ENCODE data around the gene RPTOR. TPM values are rescaled to one million over a fixed set of nuclear protein-coding genes. Genes with fewer than 3 reads are reported as not detected.

The RPTOR gene
- total and polyA plus RNA-seq, 10 of the 15 experiments (the other 5 are each of a cell fraction or from before 2014, with no cell fraction given) = 0.18 to 32.1 (median 7.8) TPM

- TF ChIP-seq IRF4 (IDR thresholded peaks at IDR 0.05; ENCODE audit: low read depth, low read length) (no peak), TCF3 (IDR thresholded peaks at IDR 0.05; ENCODE audit: borderline replicate concordance, insufficient read depth, low read depth, low read length) (no peak), SIX5 (IDR thresholded peaks at IDR 0.05; ENCODE audit: low read depth, low read length, severe bottlenecking) (no peak)
Observed at GRCh38 chr17:80898716-80899115, 354.1 kb downstream of the RPTOR start (continued).

- no peak overlapping the region for H3K4me3 ChIP-seq
- BruUV-seq (replicated peaks) = no TSS peak
- DNase-seq (ENCODE audit: low read depth, low spot score) = no peak
- CTCF ChIA-PET = interaction anchor here (0.8 to 4.3 kb wide), 14 partner anchors 10 to 473 kb away, joined by 3 to 30 read pairs (median 4); no protein-coding TSS in a partner anchor
- in situ Hi-C loops (cut with MboI) = no loop called here
- TF ChIP-seq, protein P1, sequence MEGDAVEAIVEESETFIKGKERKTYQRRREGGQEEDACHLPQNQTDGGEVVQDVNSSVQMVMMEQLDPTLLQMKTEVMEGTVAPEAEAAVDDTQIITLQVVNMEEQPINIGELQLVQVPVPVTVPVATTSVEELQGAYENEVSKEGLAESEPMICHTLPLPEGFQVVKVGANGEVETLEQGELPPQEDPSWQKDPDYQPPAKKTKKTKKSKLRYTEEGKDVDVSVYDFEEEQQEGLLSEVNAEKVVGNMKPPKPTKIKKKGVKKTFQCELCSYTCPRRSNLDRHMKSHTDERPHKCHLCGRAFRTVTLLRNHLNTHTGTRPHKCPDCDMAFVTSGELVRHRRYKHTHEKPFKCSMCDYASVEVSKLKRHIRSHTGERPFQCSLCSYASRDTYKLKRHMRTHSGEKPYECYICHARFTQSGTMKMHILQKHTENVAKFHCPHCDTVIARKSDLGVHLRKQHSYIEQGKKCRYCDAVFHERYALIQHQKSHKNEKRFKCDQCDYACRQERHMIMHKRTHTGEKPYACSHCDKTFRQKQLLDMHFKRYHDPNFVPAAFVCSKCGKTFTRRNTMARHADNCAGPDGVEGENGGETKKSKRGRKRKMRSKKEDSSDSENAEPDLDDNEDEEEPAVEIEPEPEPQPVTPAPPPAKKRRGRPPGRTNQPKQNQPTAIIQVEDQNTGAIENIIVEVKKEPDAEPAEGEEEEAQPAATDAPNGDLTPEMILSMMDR (IDR thresholded peaks at IDR 0.05 in 2 of 3, conservative IDR thresholded peaks at IDR 0.05 in 1 of 3; ENCODE audit: control insufficient read depth in 2 of 3, extremely low read depth in 1 of 3, insufficient read depth in 1 of 3, low read depth in 3 of 3, low read length in 3 of 3) = peak; percentile 40 to 68 (median 48)
- TF ChIP-seq BCL3 (IDR thresholded peaks at IDR 0.05; ENCODE audit: borderline replicate concordance, insufficient read depth, low read depth, low read length, poor library complexity, severe bottlenecking) (no peak), FOS (IDR thresholded peaks at IDR 0.05; ENCODE audit: borderline replicate concordance, extremely low read depth, insufficient read length) (no peak), RAD21 (IDR thresholded peaks at IDR 0.05; ENCODE audit: insufficient read depth, low read depth, low read length) (peak; percentile 68), ESRRA (IDR thresholded peaks at IDR 0.05; ENCODE audit: low read length) (peak; percentile 83; the same call in 1 of the 2 replicates), IRF5 (IDR thresholded peaks at IDR 0.05; ENCODE audit: borderline replicate concordance) (no peak), SMC3 (IDR thresholded peaks at IDR 0.05; ENCODE audit: borderline replicate concordance, low read length) (peak; percentile 38; the same call in 1 of the 2 replicates), ZBTB33 (IDR thresholded peaks at IDR 0.05) (peak; percentile 94), BHLHE40 (IDR thresholded peaks at IDR 0.05; ENCODE audit: borderline replicate concordance in 1 of 2, low read depth in 2 of 2, low read length in 1 of 2) (peak; percentile 28 to 75; a peak in 2 of 4 replicates)
- H3K79me2 ChIP-seq (ENCODE audit: control insufficient read depth, insufficient read depth, low read length) = no peaks in the 10 kb centered on the region
- peaks cover 25% of the 10 kb centered on the region for H3K4me1 ChIP-seq (ENCODE audit: control insufficient read depth, insufficient read depth, low read length)
- ATAC-seq = peak; percentile 45
- intact Hi-C loops (cut with micrococcal nuclease; ENCODE audit: unreplicated experiment) = loop anchor here (1.0 kb wide), 1 partner anchor 22 kb away; no protein-coding TSS in a partner anchor
- RAD21 ChIA-PET (ENCODE audit: unreplicated experiment) = interaction anchor here (1.0 to 3.4 kb wide), 6 partner anchors 10 to 472 kb away, joined by 3 to 37 read pairs (median 7); no protein-coding TSS in a partner anchor
- peaks cover 3 to 6% of the 10 kb centered on the region in 2 experiments; a peak in 3 of 4 replicates for H3K36me3 ChIP-seq (ENCODE audit: control insufficient read depth in 2 of 2, insufficient read depth in 2 of 2, low read length in 1 of 2)
- H2AFZ ChIP-seq (ENCODE audit: control insufficient read depth, low read depth, low read length) = no peak overlapping the region
- no peak for FAIRE-seq
- H4K20me1 ChIP-seq (ENCODE audit: control insufficient read depth, insufficient read depth) = no peaks in the 10 kb centered on the region
- SMC1A ChIA-PET (ENCODE audit: uncharacterized antibody, unreplicated experiment) = interaction anchor here (1.0 to 4.3 kb wide), 6 partner anchors 10 to 472 kb away, joined by 3 to 46 read pairs (median 4); no protein-coding TSS in a partner anchor
- H3K27me3 ChIP-seq (replicated peaks in 1 of 2; ENCODE audit: control insufficient read depth in 2 of 2, insufficient read depth in 2 of 2, low read length in 1 of 2) = no peaks in the 10 kb centered on the region
- H3K4me2 ChIP-seq (ENCODE audit: control insufficient read depth, insufficient read depth) = no peak overlapping the region
- WGBS (ENCODE audit: insufficient coverage, insufficient replicate concordance, low lambda C conversion rate, missing lambda C conversion rate) = 91% methylated on average over 22 of the region's 22 CpGs
- H3K9ac ChIP-seq (ENCODE audit: control insufficient read depth, insufficient read depth, low read length) = no peak overlapping the region
- H3K9me3 ChIP-seq (replicated peaks; ENCODE audit: control insufficient read depth, insufficient read depth, low read length) = no peaks in the 10 kb centered on the region
- POLR2A ChIA-PET = interaction anchor here (4.2 kb wide), 1 partner anchor 10 kb away, joined by 23 read pairs; no protein-coding TSS in a partner anchor
- no peak overlapping the region for H3K27ac ChIP-seq (ENCODE audit: control insufficient read depth, insufficient read depth)
Observed at GRCh38 chr17:80899402-80900268, 355.0 kb downstream of the RPTOR start.
